Measurements from ENCODE around the gene CETP. TPM values are rescaled to one million over a fixed set of nuclear protein-coding genes. Genes with fewer than 3 reads are reported as not detected.

Gene CETP
- total and polyA plus RNA-seq, 2 of the 13 experiments (the other 11 are each of a cell fraction or from before 2014, with no cell fraction given) = 0.31 to 9.8 TPM

DNA sequence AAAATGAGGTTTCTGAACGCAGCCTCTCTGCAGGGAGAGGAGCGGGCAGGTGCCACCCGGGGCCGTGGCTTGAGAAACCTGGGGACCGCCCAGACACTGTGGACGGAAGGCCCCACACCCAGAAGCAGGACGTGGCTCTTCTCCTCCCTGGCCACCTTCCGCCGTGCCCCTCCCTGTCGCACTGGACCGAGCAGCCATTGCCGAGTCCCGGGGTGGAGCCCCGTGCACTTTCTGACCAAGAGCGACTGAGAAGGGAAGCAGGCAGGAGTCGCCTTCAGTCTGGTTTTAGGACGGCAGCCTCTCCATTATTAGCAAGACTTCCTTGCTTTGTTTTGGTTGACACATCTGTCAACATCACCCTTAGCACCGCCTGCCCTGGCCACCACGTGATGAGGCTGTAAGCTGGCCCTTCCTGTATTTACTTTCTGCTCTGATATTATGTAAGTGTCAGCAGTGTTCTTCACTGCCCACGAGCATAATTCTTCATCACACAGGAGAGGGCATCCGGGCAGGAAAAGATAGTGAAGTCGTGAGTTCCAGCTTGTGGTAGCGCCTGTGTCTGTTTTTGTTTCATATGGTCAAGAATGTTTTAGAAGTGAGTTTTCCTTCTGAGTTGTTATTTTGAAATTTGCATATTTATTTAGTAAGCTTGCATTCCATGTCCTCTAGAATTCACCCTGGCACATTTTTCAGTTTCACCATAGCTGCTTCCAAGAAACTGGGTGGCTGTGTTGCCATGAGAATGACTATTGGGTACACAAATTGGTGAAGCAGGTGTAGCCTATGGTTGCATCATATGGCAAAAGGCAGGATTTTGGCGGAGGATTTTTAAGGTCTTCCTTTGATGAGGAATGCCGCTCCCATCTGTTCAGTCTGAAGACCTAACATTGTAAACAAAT lies 28.8 kb upstream of the CETP start (continued):
- peak; percentile 79 for TF ChIP-seq ZC3H13 (CRISPR knock-in tag; IDR thresholded peaks at IDR 0.05)
- peak; percentile 31 for TF ChIP-seq U2AF1 (optimal IDR thresholded peaks at IDR 0.05; ENCODE audit: low read depth, low read length)
- no peak for TF ChIP-seq ZNF737 (CRISPR knock-in tag; IDR thresholded peaks at IDR 0.05; ENCODE audit: borderline replicate concordance)
- 0 out of 2 replicates have a peak, but pooled peaks have one; percentile 31 for TF ChIP-seq ZSCAN29 (CRISPR knock-in tag; conservative IDR thresholded peaks at IDR 0.05)
- TF ChIP-seq, protein P1, sequence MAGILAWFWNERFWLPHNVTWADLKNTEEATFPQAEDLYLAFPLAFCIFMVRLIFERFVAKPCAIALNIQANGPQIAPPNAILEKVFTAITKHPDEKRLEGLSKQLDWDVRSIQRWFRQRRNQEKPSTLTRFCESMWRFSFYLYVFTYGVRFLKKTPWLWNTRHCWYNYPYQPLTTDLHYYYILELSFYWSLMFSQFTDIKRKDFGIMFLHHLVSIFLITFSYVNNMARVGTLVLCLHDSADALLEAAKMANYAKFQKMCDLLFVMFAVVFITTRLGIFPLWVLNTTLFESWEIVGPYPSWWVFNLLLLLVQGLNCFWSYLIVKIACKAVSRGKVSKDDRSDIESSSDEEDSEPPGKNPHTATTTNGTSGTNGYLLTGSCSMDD (CRISPR knock-in tag; IDR thresholded peaks at IDR 0.05) = no peak
- TF ChIP-seq FOXK1 (CRISPR knock-in tag; IDR thresholded peaks at IDR 0.05; ENCODE audit: borderline replicate concordance, low read depth) = peak; percentile 98
- TF ChIP-seq EP300 (IDR thresholded peaks at IDR 0.05; ENCODE audit: low read depth in 2 of 2, low read length in 2 of 2) = peak in 1 of 2 experiments; percentile 65; a peak in 2 of 4 replicates
- peak; percentile 40; the same call in 1 of the 2 replicates for TF ChIP-seq EP300 (CRISPR knock-in tag; IDR thresholded peaks at IDR 0.05; ENCODE audit: borderline replicate concordance)
- TF ChIP-seq SIX4 (CRISPR knock-in tag; IDR thresholded peaks at IDR 0.05) = peak; percentile 61; the same call in 1 of the 2 replicates
- TF ChIP-seq SALL2 (CRISPR knock-in tag; IDR thresholded peaks at IDR 0.05) = peak; percentile 15; the same call in 1 of the 2 replicates
- TF ChIP-seq NR2F6 (IDR thresholded peaks at IDR 0.05) = no peak; the same call in 1 of the 2 replicates
- peak; percentile 61; the same call in 1 of the 2 replicates for TF ChIP-seq NR2F6 (CRISPR knock-in tag; IDR thresholded peaks at IDR 0.05)
- TF ChIP-seq ZNF282 (IDR thresholded peaks at IDR 0.05; ENCODE audit: partially characterized antibody) = no peak
- TF ChIP-seq ZNF883 (CRISPR knock-in tag; IDR thresholded peaks at IDR 0.05; ENCODE audit: not compliant biosample characterization) = peak; percentile 22
- no peak for TF ChIP-seq HNF4G (IDR thresholded peaks at IDR 0.05; ENCODE audit: borderline replicate concordance, low read depth, low read length)
- 0 out of 2 replicates have a peak, but pooled peaks have one; percentile 14 for TF ChIP-seq HNF4G (CRISPR knock-in tag; IDR thresholded peaks at IDR 0.05; ENCODE audit: borderline replicate concordance, low read depth)
- peak in 1 of 2 experiments; percentile 96; a peak in 2 of 4 replicates for TF ChIP-seq KLF16 (CRISPR knock-in tag; IDR thresholded peaks at IDR 0.05)
- no peak for TF ChIP-seq ZNF530 (CRISPR knock-in tag; IDR thresholded peaks at IDR 0.05; ENCODE audit: low read depth)
- no peak for TF ChIP-seq ZNF776 (CRISPR knock-in tag; IDR thresholded peaks at IDR 0.05)
- TF ChIP-seq ARID5B (CRISPR knock-in tag; IDR thresholded peaks at IDR 0.05) = peak; percentile 87
- TF ChIP-seq, protein P2, sequence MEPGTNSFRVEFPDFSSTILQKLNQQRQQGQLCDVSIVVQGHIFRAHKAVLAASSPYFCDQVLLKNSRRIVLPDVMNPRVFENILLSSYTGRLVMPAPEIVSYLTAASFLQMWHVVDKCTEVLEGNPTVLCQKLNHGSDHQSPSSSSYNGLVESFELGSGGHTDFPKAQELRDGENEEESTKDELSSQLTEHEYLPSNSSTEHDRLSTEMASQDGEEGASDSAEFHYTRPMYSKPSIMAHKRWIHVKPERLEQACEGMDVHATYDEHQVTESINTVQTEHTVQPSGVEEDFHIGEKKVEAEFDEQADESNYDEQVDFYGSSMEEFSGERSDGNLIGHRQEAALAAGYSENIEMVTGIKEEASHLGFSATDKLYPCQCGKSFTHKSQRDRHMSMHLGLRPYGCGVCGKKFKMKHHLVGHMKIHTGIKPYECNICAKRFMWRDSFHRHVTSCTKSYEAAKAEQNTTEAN (CRISPR knock-in tag; conservative IDR thresholded peaks at IDR 0.05) = peak; percentile 79
